Trophoblast cell (in vitro differentiated cells and primary cell): ENCODE results near the gene ETFA.

Experiments
- DNase-seq, 2 donors: peaks; one replicate each; pipeline ENCODE4 v3.0.0-alpha.2; 2016
- H2AFZ ChIP-seq: 2 replicates; pipeline ENCODE4 v1.6.1; 2013; ENCODE audit warnings: low read length, moderate library complexity, mild to moderate bottlenecking; ENCODE audit not compliant: insufficient read depth, poor library complexity
- H2AK5ac ChIP-seq: 2 replicates; pipeline ENCODE4 v1.6.1; 2013; ENCODE audit warnings: mild to moderate bottlenecking, low read length
- H2BK120ac ChIP-seq: 2 replicates; pipeline ENCODE4 v1.6.1; 2013; ENCODE audit warnings: low read length, mild to moderate bottlenecking, moderate library complexity; ENCODE audit not compliant: insufficient read depth, poor library complexity
- H2BK12ac ChIP-seq: 2 replicates; pipeline ENCODE4 v1.6.1; 2013; ENCODE audit warnings: mild to moderate bottlenecking, low read length, moderate library complexity
- H2BK5ac ChIP-seq: 2 replicates; pipeline ENCODE4 v1.6.1; 2013; ENCODE audit warnings: low read length, low read depth, moderate library complexity, mild to moderate bottlenecking; ENCODE audit not compliant: poor library complexity
- H3K14ac ChIP-seq: 2 replicates; pipeline ENCODE4 v1.6.1; 2013; ENCODE audit warnings: mild to moderate bottlenecking, low read length
- H3K18ac ChIP-seq: 2 replicates; pipeline ENCODE4 v1.6.1; 2013; ENCODE audit warnings: mild to moderate bottlenecking, low read length
- H3K23ac ChIP-seq: 2 replicates; pipeline ENCODE4 v1.6.1; 2013; ENCODE audit warnings: low read length
- H3K27ac ChIP-seq: 2 replicates; pipeline ENCODE4 v1.5.1; 2013; ENCODE audit warnings: low read depth, mild to moderate bottlenecking, inconsistent platforms, low read length, moderate library complexity
- H3K27me3 ChIP-seq: 2 replicates; pipeline ENCODE4 v1.6.1; 2013; ENCODE audit warnings: inconsistent platforms, mild to moderate bottlenecking, low read length, moderate library complexity; ENCODE audit not compliant: insufficient read depth
- H3K36me3 ChIP-seq, 2 experiments: 1 replicate in 1 of 2; 2 replicates in 1 of 2; pipeline ENCODE4 v1.6.1; 2013; ENCODE audit warnings: low read length in 2 of 2, mild to moderate bottlenecking in 2 of 2, moderate library complexity in 1 of 2; ENCODE audit not compliant: insufficient read depth in 2 of 2, control insufficient read depth in 1 of 2
- H3K4ac ChIP-seq: 2 replicates; pipeline ENCODE4 v1.6.1; 2013; ENCODE audit warnings: low read depth, mild to moderate bottlenecking, low read length, moderate library complexity
- H3K4me1 ChIP-seq, 2 experiments: 1 replicate in 1 of 2; 2 replicates in 1 of 2; pipeline ENCODE4 v1.6.1; 2013; ENCODE audit warnings: low read length in 2 of 2, mild to moderate bottlenecking in 2 of 2, moderate library complexity in 1 of 2; ENCODE audit not compliant: insufficient read depth in 2 of 2, control insufficient read depth in 1 of 2
- H3K4me2 ChIP-seq: 2 replicates; pipeline ENCODE4 v1.6.1; 2013; ENCODE audit warnings: inconsistent platforms, mild to moderate bottlenecking, low read length, moderate library complexity
- H3K4me3 ChIP-seq: 2 replicates; pipeline ENCODE4 v1.5.1; 2013; ENCODE audit warnings: mild to moderate bottlenecking, low read depth, low read length, inconsistent platforms
- H3K79me1 ChIP-seq: one replicate; pipeline ENCODE4 v1.6.1; 2013; ENCODE audit warnings: low read length
- H3K79me2 ChIP-seq: 2 replicates; pipeline ENCODE4 v1.6.1; 2013; ENCODE audit warnings: low read length, mild to moderate bottlenecking; ENCODE audit not compliant: control insufficient read depth, insufficient read depth, poor library complexity
- H3K9ac ChIP-seq: 2 replicates; pipeline ENCODE4 v1.6.1; 2013; ENCODE audit warnings: mild to moderate bottlenecking, low read length
- H3K9me3 ChIP-seq: 2 replicates; pipeline ENCODE4 v1.6.1; 2013; ENCODE audit warnings: low read depth, mild to moderate bottlenecking, control low read depth, inconsistent platforms, low read length; ENCODE audit not compliant: insufficient read depth
- H4K12ac ChIP-seq: 2 replicates; pipeline ENCODE4 v1.6.1; 2013; ENCODE audit warnings: low read depth, mild to moderate bottlenecking, low read length, moderate library complexity
- H4K8ac ChIP-seq: 2 replicates; pipeline ENCODE4 v1.6.1; 2013; ENCODE audit warnings: low read depth, mild to moderate bottlenecking, low read length, moderate library complexity
- H4K91ac ChIP-seq: one replicate; pipeline ENCODE4 v1.6.1; 2013; ENCODE audit warnings: low read depth, mild to moderate bottlenecking, low read length, moderate library complexity
- WGBS: extraction: QIAGEN DNeasy Blood & Tissue Kit; methylation state at CpG from one replicate; pipeline ENCODE4 v1.1.7; 2013; ENCODE audit warnings: missing lambda C conversion rate; ENCODE audit not compliant: insufficient read length, insufficient coverage; ENCODE audit errors: extremely low coverage; 5-methylcytosine and 5-hydroxymethylcytosine counted together

Gene ETFA

GRCh38 chr15:76347482-76348055 is 36.3 kb upstream of the ETFA start:
- no peaks in the 10 kb centered on the region for H3K36me3 ChIP-seq
- peaks cover 16 to 18% of the 10 kb centered on the region in 2 experiments for H3K4me1 ChIP-seq
- no peak overlapping the region for H3K9ac ChIP-seq
- peak overlapping the region; percentile 92 for H3K4me2 ChIP-seq
- H4K12ac ChIP-seq: no peak overlapping the region
- no peak overlapping the region for H4K8ac ChIP-seq
- no peak overlapping the region for H3K14ac ChIP-seq
- H3K27ac ChIP-seq: no peak overlapping the region
- H3K79me2 ChIP-seq: no peaks in the 10 kb centered on the region
- no peak overlapping the region for H3K4ac ChIP-seq
- no peak overlapping the region for H2AFZ ChIP-seq
- no peak overlapping the region for H3K18ac ChIP-seq
- H2BK5ac ChIP-seq: no peak overlapping the region
- no peak overlapping the region for H4K91ac ChIP-seq
- WGBS: no CpG with 5 or more reads among the region's 13 CpGs
- peaks cover 1% of the 10 kb centered on the region for H3K9me3 ChIP-seq
- H3K79me1 ChIP-seq: no peaks in the 10 kb centered on the region
- no peak overlapping the region for H2BK120ac ChIP-seq
- H2BK12ac ChIP-seq: no peak overlapping the region
- peak in 1 of 2 donors; percentile 60 for DNase-seq
- no peak overlapping the region for H2AK5ac ChIP-seq
- no peak overlapping the region for H3K4me3 ChIP-seq
- peaks cover 41% of the 10 kb centered on the region for H3K27me3 ChIP-seq
- no peak overlapping the region for H3K23ac ChIP-seq

GRCh38 chr15:76346669-76347481 is 35.6 kb upstream of the ETFA start:
- H3K27me3 ChIP-seq: peaks cover 48% of the 10 kb centered on the region
- H3K18ac ChIP-seq: no peak overlapping the region
- no peak overlapping the region for H2BK12ac ChIP-seq
- no peak overlapping the region for H3K4ac ChIP-seq
- H4K8ac ChIP-seq: no peak overlapping the region
- H3K4me1 ChIP-seq: peaks cover 19% of the 10 kb centered on the region in 2 experiments
- H2BK5ac ChIP-seq: no peak overlapping the region
- no peak overlapping the region for H3K23ac ChIP-seq
- H3K14ac ChIP-seq: peak overlapping the region; percentile 2
- H3K4me3 ChIP-seq: peak overlapping the region; percentile 63
- H3K36me3 ChIP-seq: no peaks in the 10 kb centered on the region
- H2BK120ac ChIP-seq: no peak overlapping the region
- H3K79me2 ChIP-seq: no peaks in the 10 kb centered on the region
- H4K91ac ChIP-seq: no peak overlapping the region
- H3K4me2 ChIP-seq: peak overlapping the region; percentile 92
- DNase-seq: peak; percentile 48 to 62
- no CpG with 5 or more reads among the region's 74 CpGs for WGBS
- H3K9me3 ChIP-seq: peaks cover 4% of the 10 kb centered on the region
- no peak overlapping the region for H3K27ac ChIP-seq
- H2AK5ac ChIP-seq: no peak overlapping the region
- H4K12ac ChIP-seq: no peak overlapping the region
- peak overlapping the region; percentile 69 for H2AFZ ChIP-seq
- H3K79me1 ChIP-seq: no peaks in the 10 kb centered on the region
- H3K9ac ChIP-seq: no peak overlapping the region

GRCh38 chr15:76345880-76346668 is 34.8 kb upstream of the ETFA start:
- H4K8ac ChIP-seq: no peak overlapping the region
- H3K79me1 ChIP-seq: no peaks in the 10 kb centered on the region
- no peak overlapping the region for H3K23ac ChIP-seq
- H3K18ac ChIP-seq: no peak overlapping the region
- no peak overlapping the region for H4K91ac ChIP-seq
- H3K9me3 ChIP-seq: peaks cover 4% of the 10 kb centered on the region
- H3K36me3 ChIP-seq: no peaks in the 10 kb centered on the region
- no peak overlapping the region for H3K27ac ChIP-seq
- H3K4ac ChIP-seq: no peak overlapping the region
- H3K4me1 ChIP-seq: peaks cover 23% of the 10 kb centered on the region in 2 experiments
- no peak overlapping the region for H3K9ac ChIP-seq
- H3K4me2 ChIP-seq: peak overlapping the region; percentile 92
- H2BK5ac ChIP-seq: no peak overlapping the region
- DNase-seq: peak in 1 of 2 donors; percentile 35
- H3K27me3 ChIP-seq: peaks cover 56% of the 10 kb centered on the region
- no peak overlapping the region for H2AK5ac ChIP-seq
- H3K14ac ChIP-seq: peak overlapping the region; percentile 2
- no peak overlapping the region for H2BK120ac ChIP-seq
- WGBS: no CpG with 5 or more reads among the region's 65 CpGs
- H4K12ac ChIP-seq: no peak overlapping the region
- H3K4me3 ChIP-seq: peak overlapping the region; percentile 25
- peak overlapping the region; percentile 38 for H2BK12ac ChIP-seq
- H2AFZ ChIP-seq: peak overlapping the region; percentile 69
- H3K79me2 ChIP-seq: no peaks in the 10 kb centered on the region

GRCh38 chr15:76345583-76345879 is 34.3 kb upstream of the ETFA start:
- Histone ChIP-seq H3K27me3 (peaks cover 62% of the 10 kb centered on the region), H2BK5ac (no peak overlapping the region), H3K4me1 (peaks cover 29% of the 10 kb centered on the region in 2 experiments), H3K9me3 (peaks cover 4% of the 10 kb centered on the region), H2AK5ac (no peak overlapping the region), H2AFZ (no peak overlapping the region), H2BK120ac (no peak overlapping the region), H4K91ac (no peak overlapping the region), H3K36me3 (no peaks in the 10 kb centered on the region), H3K27ac (no peak overlapping the region), H3K4ac (no peak overlapping the region), H3K4me3 (no peak overlapping the region), H3K9ac (no peak overlapping the region), H3K23ac (no peak overlapping the region), H4K8ac (no peak overlapping the region), H4K12ac (no peak overlapping the region), H3K18ac (no peak overlapping the region), H3K79me2 (no peaks in the 10 kb centered on the region), H3K4me2 (peak overlapping the region; percentile 92), H2BK12ac (no peak overlapping the region), H3K14ac (no peak overlapping the region), H3K79me1 (no peaks in the 10 kb centered on the region)
- WGBS: no CpG with 5 or more reads among the region's 7 CpGs
- no peak for DNase-seq
